GM19463 (cell line): Measurements from ENCODE around the gene TCF21.

Experiments
- ATAC-seq: cut with Tn5 transposase; IDR thresholded peaks from one replicate; pipeline ENCODE4 v1.9.1; 2021; ENCODE audit warnings: mild to moderate bottlenecking, moderate library complexity; ENCODE audit not compliant: unreplicated experiment

Gene TCF21

DNA sequence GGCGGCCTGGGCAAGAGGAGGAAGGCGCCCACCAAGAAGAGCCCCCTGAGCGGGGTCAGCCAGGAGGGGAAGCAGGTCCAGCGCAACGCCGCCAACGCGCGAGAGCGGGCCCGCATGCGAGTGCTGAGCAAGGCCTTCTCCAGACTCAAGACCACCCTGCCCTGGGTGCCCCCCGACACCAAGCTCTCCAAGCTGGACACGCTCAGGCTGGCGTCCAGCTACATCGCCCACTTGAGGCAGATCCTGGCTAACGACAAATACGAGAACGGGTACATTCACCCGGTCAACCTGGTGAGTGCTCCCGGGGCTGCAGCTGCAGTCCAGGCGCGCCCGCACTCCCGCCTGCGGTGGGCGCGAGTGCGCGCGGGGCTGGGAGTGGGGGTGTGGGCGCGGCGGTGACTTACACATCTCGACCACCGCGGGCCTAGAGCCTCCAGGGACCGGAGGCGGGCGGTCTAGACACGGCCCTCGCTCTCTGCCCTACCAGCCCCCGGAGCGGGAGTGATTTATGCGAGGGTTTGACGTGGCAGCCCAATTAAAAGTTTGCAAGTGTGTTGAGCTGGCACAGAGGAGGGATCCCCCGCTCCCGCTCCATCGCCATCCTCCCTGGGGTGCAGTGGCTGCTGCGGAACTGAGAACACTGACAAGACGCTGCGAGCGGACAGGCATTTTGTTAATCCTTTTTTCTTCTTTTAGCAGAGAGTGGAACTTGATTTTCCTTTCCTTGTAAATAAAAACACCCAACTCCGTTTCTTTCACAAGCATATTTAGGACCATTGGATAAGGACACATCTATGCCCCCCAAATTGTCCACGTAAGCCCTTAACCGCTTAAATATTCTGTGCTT lies 867 bp downstream of the TCF21 start:
- no peak for ATAC-seq

DNA sequence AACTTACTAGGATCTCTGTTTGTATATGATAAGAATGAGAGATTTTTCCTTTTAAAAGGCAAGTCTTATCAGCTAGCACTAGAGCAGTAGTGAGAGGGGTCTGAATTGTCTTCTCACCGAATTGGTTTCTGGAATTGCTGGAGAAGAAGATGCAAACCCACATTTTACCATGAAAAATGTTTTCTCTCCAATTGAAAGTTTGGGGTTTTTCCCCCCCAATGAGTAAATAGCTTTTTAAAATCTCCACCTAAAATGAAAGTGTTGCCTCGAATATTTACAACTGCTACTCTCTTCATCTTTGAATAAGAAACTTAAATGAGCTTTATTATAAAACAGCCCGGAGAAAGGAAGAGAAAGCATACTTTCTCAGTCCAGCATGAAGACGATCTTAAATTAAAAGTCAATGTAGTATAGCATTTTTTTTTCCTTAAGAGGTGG lies 1.8 kb downstream of the TCF21 start:
- ATAC-seq: no peak

DNA sequence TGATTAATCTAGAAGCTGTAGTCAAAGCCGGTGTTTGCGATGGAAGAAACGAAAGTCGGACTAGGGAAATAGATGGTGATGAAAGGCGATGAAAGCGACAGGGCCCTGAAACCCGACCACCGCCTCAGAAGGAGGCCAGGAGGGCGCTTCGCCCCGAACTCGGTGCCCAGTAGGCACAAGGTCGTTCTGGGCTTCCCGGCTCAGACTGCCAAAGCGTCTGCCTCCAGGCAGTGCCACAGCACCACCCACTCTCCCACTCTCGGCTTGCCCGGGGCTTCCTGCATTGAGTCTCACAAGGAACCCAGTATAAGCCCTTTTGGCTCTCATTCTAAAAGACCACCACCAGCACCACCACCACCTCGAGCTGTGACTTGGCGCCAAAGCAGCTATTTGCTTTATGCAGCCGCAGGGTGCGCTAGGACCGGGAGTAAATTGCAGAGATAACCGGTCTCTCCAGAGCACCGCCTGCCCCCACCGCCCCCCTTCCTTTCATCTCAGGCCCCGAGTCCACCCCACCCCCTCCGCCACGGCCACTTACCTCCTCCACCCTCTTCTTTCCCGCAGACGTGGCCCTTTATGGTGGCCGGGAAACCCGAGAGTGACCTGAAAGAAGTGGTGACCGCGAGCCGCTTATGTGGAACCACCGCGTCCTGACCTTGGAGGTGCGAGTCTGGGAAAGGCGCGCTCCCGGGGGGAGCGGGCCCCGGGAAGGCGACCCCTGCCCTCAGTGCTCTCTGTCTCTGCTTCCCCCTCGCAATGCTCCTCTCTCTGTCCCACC lies 2.4 kb downstream of the TCF21 start:
- no peak for ATAC-seq

DNA sequence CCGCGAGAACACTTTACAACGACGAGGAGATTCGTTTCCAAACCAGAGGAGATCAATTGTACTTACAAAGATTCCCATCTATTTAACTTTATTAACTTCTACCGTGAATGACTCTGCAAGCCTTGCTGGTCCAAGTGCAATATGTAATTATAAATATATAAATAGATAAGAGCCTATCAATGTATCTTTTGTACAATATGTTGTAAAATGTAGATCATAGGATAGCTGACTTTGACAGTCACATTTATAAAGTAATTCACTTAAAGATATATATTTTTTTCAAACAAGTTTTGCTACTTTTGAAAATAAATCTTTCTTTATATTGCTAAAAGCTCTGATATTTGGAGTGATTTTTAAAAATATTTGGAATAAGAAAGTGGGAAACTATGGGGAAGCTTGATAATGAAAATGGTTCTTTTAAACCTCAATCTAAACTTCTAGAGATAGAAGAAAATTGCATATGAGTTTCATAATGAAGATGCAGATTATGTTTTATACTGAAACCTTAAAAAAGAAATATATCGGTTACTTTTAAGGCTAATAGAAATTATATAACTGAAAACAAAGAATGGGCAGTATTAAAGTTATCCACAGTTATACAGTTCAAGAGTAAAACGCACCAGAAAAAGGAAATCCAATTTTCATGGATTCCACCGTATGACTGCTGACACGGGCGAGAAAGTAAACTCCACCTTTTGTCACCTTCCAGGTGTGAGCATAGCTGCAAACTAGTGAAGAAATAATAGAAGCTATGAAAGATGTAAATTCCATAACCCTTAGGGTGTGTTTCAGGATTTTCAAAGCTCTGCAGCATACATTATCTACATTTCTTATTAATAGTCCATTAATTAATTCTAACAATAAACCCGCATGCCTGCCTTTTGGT lies 3.3 kb downstream of the TCF21 start:
- ATAC-seq: no peak

DNA sequence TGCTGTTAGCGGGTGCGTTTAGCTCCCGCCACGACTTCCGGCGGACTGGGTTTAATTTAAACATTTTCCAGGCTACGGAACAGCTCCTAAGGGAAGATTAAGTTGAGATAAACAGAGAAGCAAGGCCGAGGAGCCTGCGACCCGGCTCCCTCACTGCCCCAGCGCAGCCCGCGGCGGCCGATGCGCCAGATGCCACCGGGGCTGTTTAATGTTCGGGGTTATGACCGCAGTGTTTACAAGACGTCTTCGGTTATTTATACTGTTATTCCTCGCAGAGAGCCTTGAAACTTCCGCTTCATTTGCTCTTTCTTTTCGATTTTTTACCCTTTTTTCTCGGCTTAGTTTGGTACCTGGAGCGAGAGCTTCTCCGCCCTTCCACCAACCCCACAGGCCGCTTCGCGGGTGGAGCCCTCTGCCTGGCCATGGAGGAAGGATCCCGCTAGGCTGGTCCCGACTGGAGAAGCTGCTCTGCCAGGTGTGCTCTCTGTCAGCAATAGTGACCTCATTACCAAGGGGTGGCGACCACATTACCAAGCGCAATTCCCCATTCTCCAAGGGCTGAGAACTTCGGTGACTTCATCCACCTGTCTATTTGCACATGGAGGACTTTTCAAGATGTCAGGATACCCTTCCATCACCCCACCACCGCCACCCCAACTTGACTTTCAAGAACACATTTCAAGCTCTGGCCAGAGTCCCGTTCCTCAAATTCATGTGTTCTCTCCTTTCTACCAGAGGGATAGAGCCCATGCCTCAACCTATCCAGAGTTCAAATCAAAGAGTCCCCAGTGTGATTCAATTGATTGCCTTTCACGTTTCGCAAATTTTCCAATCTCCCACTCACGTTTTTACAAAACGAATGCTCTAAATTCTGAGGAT lies 4.1 kb downstream of the TCF21 start:
- no peak for ATAC-seq

DNA sequence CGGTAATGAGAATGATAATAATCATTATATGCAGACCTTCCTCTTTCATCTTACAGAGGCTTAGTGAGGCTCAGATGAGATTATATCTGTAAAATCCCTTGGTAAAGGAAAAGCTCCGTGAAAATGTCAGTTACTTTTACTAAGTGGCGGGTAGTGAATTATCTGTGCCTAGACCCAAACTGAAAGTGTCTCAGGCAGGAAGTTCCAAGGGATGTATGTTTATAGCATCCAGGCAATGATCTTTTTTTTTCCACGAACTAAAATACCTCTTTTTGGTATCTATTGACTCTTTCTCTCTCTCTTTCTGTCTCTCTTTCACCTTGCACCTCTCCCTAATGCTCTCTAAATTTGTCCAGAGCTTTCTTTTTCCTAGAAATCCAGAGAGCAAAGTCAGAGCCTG lies 5.0 kb downstream of the TCF21 start:
- no peak for ATAC-seq

DNA sequence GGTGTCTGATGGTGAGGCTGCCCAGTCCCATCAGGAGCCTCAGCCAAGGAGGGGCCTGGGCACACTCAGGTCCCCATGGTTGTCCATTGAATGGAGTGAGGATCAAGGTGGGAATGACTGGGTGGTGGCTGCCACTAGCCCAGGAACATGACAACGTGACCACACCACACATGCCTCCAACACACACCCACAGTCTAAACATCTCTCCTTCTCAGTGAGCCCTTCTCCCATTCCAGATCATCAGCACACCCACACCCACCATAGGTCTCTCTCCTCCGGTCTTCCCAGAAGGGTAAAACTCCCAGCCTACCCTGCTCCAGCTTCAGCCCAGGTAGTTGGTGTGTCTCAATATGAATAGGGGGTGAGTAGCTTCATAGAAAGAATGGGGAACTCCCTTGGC lies 5.5 kb downstream of the TCF21 start:
- no peak for ATAC-seq

DNA sequence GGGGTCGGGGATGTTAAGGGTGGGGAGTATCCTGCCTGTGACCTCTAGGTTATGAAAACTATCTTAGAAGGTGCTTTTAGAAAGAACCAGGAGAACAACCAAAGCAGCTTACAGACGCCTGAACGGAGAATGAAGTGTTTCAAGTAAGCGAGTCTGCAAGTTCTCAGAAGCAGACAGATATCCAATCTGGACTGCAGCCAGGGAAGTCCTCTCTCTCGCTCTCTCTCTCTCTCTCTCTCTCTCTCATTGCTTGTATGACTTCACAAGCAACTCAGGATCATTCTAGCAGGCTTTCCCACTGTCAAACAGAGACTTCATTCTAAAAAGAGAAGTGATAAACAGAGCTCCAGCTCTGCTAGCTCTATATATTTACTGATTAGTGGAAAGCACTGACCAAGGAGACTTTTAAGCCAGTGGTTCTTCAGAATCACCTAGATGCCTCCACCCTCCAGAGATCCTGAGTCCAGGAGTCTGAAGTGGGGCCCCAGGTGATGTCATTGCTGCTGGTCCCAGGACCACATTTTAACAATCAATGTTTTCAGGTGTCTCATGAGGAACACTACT lies 6.0 kb downstream of the TCF21 start:
- no peak for ATAC-seq

DNA sequence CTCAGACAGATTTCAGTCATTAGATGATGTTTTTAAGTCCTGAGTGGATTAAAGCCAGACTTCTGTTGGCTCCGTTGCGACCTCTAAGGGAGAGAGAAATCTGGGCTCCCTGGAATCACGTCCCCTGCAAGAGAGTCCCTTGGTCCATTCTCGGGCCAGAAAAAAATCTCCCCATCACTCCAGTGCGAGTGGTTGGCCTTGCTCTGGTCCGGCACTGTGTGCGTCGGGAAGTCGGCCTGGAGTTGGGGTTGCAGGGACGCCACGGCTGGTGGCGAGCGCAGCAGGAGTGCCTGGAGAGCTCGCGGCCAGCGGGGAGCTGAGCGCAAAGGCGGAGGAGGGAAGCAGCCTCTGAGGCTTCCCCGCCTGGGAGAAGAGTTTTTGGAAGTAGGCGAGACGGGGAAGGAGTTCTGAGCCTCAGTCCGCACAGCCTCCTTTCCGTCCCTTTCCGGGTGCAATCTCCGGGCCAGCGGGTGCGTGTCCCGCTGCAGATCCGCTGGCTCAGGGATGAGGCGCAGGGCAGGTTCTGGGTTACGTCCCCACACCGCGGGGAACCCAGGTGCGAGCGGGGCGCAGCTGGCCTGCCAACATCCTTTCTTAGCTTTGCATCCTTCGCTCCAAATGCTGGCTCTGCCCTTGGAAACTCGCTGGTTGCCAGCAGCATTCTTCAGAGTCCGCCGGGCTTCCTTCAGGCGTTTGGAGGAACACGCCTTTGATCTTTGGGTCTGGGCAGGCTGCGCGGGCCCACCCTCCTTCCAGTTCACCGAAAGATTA lies 6.8 kb downstream of the TCF21 start:
- no peak for ATAC-seq

DNA sequence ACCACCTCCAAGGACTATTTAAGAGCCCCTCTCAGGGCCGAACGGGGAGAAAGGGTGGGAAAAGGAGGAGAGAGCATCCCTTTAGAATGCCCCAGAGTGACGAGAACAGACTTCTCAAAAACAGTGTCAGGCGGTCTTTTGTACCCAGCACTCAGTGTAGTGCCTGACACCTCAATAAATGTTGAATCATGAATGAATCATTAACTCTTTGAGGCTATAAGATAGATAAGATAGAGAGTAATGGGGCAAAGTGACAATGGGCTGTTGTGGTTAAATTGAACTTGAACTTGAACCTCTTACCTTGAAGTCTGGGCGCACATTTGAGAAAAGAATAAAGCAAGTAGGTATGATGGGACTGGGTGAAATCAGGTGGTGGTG lies 7.4 kb downstream of the TCF21 start:
- no peak for ATAC-seq

DNA sequence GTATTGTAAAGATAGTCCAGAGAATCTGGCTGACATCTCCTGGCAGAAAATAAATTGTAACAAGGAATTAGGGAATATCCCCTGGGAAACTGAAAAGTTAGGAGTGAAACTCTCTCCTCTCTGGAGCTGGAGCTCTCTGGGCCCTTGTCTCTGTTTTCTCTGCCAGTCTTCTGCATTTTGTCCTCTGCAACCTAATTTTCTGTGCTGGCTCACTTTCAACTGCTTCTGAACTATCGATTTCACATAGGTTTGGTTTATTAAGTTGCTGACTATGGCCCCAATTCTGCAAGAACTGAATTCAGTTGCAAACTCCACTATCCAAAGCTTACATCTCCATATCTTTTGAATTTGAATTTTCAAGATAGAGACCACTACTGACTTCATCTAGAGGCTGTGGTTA lies 9.3 kb downstream of the TCF21 start:
- no peak for ATAC-seq

DNA sequence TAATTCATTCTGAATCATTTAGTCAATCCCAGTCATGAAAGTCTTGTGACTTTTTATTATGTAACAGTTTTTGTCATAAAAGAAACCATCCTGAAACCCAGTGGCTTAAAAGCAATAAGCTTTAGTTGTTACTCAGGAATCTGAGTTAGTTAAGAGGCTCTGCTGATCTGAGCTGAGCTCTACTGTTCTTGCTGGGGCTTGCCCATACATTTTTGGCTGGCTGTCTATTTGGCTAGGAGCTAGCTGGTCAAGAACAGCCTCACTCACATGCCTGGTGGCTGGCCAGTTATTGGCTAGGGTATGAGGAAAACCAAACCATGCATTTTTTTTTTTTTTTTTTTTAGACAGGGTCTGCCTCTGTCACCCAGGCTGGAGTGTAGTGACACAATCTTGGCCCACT lies 10.6 kb downstream of the TCF21 start:
- ATAC-seq: no peak

DNA sequence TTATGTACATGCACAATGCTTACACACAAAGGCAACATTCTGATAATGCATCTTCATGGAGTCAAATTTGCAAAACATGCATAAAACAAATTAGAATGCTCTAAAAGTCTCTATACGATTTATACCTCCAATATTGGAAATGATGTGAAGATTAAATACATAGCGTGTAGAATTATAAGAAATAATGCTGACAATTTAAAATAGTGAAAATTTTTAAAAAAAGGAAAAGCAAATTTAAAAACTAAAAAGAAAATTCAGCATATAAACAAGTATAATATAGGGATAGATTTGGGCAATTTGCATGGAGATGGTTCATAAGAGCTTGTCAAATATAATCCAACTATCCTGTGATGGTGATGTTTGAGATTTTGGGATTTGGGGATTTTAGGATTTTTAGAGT lies 14.9 kb downstream of the TCF21 start:
- no peak for ATAC-seq

DNA sequence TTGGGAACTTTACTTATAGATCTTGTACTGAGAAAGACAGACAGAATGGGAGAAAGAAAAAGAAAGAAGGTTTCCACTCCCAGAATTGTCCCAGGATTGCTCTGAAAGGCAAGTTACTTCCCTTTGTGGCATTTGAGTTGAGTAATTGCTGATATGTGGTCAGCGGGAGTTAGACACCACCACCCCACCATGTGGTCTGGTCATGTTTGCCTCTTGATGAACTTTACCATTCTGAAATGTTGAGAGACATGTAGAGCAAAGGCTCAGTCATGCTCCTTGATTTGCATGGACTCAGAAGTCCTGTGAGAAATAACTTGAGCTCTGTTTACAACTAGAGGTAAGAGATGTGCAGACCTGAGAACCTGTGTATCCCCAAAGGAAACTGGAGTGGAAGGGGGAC lies 17.1 kb downstream of the TCF21 start:
- no peak for ATAC-seq

DNA sequence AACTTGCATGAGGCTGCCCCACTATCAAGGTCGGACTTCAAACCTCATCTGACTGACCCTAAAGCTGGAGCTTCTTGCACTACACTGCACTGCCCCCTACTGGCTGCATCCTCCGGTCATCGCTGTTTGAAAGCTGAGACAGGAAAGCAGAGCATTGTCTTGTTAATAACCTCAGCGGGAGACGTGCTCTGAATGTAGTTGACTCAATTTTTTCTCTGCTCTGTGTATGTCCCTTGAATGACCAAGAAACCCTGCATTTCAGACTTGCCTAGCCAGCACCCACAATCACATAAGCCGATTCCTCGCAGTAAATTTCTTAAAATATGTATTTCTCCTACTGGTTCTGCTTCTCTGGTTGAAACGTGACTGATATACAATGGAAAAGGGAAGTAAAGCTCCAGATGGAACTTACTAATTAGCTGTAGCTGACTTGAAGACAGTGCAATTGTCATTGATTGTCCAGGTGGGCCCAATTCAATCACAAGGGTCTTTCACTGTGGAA lies 27.8 kb downstream of the TCF21 start:
- ATAC-seq: peak; percentile 83

DNA sequence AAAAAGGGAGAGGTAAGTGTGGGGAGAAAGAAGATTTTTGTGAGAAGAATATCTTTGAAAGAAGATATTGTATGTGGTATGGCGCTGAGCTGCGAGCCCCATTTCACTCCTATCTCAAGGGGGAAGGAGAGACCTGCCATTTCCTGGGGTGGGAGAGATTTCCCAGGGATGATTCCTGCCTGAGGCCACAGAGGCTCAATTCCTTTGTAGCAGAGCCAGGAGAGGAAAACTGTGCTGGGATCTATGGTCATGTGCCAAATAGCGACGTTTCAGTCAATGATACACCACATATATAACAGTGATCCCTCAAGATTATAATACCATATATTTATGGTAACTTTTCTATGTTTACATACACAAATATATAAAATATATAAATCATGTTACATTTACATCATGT lies 28.9 kb downstream of the TCF21 start:
- no peak for ATAC-seq

DNA sequence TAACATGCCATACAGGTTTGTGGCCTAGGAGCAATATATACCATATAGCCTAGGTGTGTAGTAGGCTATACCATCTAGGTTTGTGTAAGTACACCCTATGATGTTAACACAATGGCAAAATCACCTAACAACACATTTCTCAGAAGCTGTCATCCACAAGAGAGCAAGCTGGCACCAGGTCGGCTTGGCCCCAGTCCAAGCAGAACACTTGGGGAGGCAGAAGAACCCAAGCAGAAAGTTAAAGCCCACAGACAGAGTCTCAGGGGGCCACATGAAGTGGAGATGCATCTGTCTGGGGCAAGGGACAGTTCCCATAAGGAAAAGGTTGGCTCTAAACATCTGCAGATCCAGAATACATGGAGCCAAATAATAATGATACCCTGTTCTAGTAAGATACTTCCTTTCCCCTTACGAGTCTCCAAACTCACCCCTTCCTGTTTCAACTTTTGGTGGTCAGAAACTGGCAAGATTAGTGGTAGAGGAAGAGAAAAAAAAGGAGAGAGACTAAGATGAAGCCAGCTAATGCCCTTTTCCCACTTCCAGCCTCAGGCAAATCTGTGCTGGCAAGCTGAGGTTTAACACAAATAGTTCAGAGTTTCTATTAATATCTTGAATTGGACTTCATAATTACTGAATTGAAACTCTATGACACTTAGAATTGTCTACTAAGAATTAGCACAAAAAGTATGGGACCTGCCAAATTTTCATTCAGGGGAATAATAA lies 29.5 kb downstream of the TCF21 start:
- ATAC-seq: no peak

DNA sequence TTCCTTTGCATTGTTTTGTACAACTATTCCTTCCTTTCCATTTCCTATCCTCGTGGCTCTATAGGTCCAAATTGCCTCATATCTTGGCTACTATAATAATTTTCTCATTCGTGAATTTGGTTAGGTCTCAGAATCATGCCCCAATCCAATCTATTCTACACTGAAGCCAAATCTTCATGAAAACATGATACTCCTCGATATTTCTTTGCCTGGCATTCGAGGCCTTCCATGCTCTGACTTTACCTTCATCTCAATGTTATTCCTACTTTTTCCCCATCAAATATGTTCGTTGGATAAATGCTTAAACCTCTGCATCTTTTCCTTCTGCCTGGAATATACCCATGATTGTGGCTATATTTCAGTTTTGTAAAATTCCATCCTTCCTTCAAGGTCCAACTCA lies 30.4 kb downstream of the TCF21 start:
- no peak for ATAC-seq
